ENCODE data around the gene DOCK10. TPM values are rescaled to one million over a fixed set of nuclear protein-coding genes. Genes with fewer than 3 reads are reported as not detected.

The DOCK10 gene
- 100 to 1,000 TPM; 223 to 239 TPM for total RNA-seq

DNA sequence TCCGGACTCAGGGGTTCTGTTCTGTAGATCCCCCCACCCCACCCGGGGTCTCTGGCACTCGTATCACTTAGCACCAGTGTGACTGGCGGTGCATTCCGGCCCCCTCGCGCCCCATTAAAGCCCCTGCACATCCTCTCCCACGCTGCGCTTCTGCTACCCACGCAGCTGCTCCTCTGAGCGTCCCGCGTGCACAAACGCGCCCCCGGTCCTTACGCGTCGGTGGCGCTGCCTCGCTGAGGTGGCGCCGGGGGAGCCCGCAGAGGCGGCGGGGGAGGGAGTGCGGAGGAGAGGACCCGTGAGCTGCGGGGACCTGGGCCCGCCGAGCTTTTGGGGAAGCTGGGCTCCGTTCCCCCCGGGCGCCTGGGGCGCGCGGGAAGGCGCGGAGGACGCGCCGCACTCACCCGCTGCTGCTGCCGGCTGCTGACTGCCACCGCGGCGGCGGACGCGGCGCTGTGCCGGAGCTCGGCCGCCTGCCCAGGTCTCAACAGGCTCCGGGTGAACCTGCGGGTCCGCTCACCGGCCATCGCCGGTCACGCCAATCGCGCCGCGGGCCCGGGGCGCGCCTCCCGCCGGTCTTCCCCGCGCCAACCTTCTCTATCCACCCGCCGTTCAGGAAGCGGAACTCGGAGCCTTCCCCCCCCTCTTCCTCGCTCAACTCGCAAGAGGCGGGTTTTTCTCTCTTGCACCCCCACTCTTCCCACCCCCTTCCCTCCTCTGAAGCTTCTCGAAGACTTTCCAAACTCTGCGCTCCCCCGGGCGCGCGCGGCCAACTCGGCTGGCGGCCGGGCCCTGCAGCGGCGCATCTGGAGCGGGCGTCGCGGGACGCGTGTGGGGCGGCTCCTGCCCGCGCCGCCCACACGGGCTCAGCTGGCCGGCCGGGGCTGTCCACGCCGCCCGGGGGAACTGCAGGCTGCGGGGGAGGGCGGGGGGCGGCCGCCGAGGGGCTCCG lies at the start of gene DOCK10:
DOCK10 (minus strand) TSS at position 618 of the 949 bp plus-strand sequence; CDS start at position 524, 94 bp downstream.
- Mint-ChIP-seq H3K36me3 (ENCODE audit: low read depth) (peaks cover 28% of the 10 kb centered on the region), H3K27me3 (peaks cover 33% of the 10 kb centered on the region), H3K9me3 (no peaks in the 10 kb centered on the region), H3K27ac (peak within 1 kb of the TSS; percentile 98), H3K4me3 (peak within 1 kb of the TSS; percentile 99), H3K4me1 (peaks cover 49% of the 10 kb centered on the region)
- peak; percentile 55 for DNase-seq
- ChIA-PET POLR2A (interaction anchor here (0.7 to 6.9 kb wide), 17 partner anchors 8 to 1793 kb away, joined by 3 to 113 read pairs (median 7); no protein-coding TSS in a partner anchor), CTCF (interaction anchor here (0.6 to 4.8 kb wide), 7 partner anchors 8 to 252 kb away, joined by 3 to 23 read pairs (median 3); no protein-coding TSS in a partner anchor)

GRCh38 chr2:225091336-225091735 lies 49.1 kb upstream of the DOCK10 start:
- CTCF ChIA-PET = no interaction called here

GRCh38 chr2:225090746-225091145 lies 48.5 kb upstream of the DOCK10 start:
- H3K27ac Mint-ChIP-seq = no peak overlapping the region
- no peak overlapping the region for H3K4me3 Mint-ChIP-seq
- H3K4me1 Mint-ChIP-seq = peaks cover 2% of the 10 kb centered on the region
- POLR2A ChIA-PET = no interaction called here
- H3K27me3 Mint-ChIP-seq = peaks cover 4% of the 10 kb centered on the region
- no peaks in the 10 kb centered on the region for H3K36me3 Mint-ChIP-seq (ENCODE audit: low read depth)
- H3K9me3 Mint-ChIP-seq = no peaks in the 10 kb centered on the region
- CTCF ChIA-PET = no interaction called here
- no peak for DNase-seq

More at GRCh38 chr2:225091336-225091735, 49.1 kb upstream of the DOCK10 start:
- H3K9me3 Mint-ChIP-seq = no peaks in the 10 kb centered on the region
- peaks cover 4% of the 10 kb centered on the region for H3K27me3 Mint-ChIP-seq
- H3K27ac Mint-ChIP-seq = no peak overlapping the region
- peaks cover 2% of the 10 kb centered on the region for H3K4me1 Mint-ChIP-seq
- no peak overlapping the region for H3K4me3 Mint-ChIP-seq
- no peak for DNase-seq
- POLR2A ChIA-PET = no interaction called here
- H3K36me3 Mint-ChIP-seq (ENCODE audit: low read depth) = no peaks in the 10 kb centered on the region

GRCh38 chr2:225086915-225087314 lies 44.6 kb upstream of the DOCK10 start:
- POLR2A ChIA-PET = no interaction called here

GRCh38 chr2:225086439-225086838 lies 44.2 kb upstream of the DOCK10 start:
- DNase-seq = no peak
- Mint-ChIP-seq H3K27ac (no peak overlapping the region), H3K4me3 (no peak overlapping the region), H3K9me3 (no peaks in the 10 kb centered on the region), H3K27me3 (no peaks in the 10 kb centered on the region), H3K4me1 (peaks cover 2% of the 10 kb centered on the region), H3K36me3 (ENCODE audit: low read depth) (no peaks in the 10 kb centered on the region)
- CTCF ChIA-PET = no interaction called here
- POLR2A ChIA-PET = no interaction called here

More at GRCh38 chr2:225086915-225087314, 44.6 kb upstream of the DOCK10 start:
- no peaks in the 10 kb centered on the region for H3K9me3 Mint-ChIP-seq
- no peaks in the 10 kb centered on the region for H3K36me3 Mint-ChIP-seq (ENCODE audit: low read depth)
- no peak for DNase-seq
- no peak overlapping the region for H3K4me3 Mint-ChIP-seq
- CTCF ChIA-PET = no interaction called here
- H3K27me3 Mint-ChIP-seq = no peaks in the 10 kb centered on the region
- no peak overlapping the region for H3K27ac Mint-ChIP-seq
- H3K4me1 Mint-ChIP-seq = peaks cover 2% of the 10 kb centered on the region

- Mint-ChIP-seq H3K36me3 (ENCODE audit: low read depth) (no peaks in the 10 kb centered on the region), H3K27me3 (no peaks in the 10 kb centered on the region), H3K27ac (no peak overlapping the region), H3K4me3 (no peak overlapping the region), H3K4me1 (peaks cover 2% of the 10 kb centered on the region), H3K9me3 (no peaks in the 10 kb centered on the region)
- ChIA-PET POLR2A (no interaction called here), CTCF (no interaction called here)
- no peak for DNase-seq
Observed at GRCh38 chr2:225083276-225083675, 41.0 kb upstream of the DOCK10 start.

- DNase-seq = no peak
- Mint-ChIP-seq H3K9me3 (no peaks in the 10 kb centered on the region), H3K4me3 (no peak overlapping the region), H3K27me3 (no peaks in the 10 kb centered on the region), H3K27ac (no peak overlapping the region), H3K4me1 (no peaks in the 10 kb centered on the region), H3K36me3 (ENCODE audit: low read depth) (no peaks in the 10 kb centered on the region)
- CTCF ChIA-PET = no interaction called here
- POLR2A ChIA-PET = no interaction called here
Observed at GRCh38 chr2:225076125-225076524, 33.9 kb upstream of the DOCK10 start.

GRCh38 chr2:225074919-225075681 lies 32.8 kb upstream of the DOCK10 start:
- ChIA-PET POLR2A (no interaction called here), CTCF (no interaction called here)
- H3K4me1 Mint-ChIP-seq = no peaks in the 10 kb centered on the region
- H3K27me3 Mint-ChIP-seq = no peaks in the 10 kb centered on the region
- no peaks in the 10 kb centered on the region for H3K36me3 Mint-ChIP-seq (ENCODE audit: low read depth)
- H3K9me3 Mint-ChIP-seq = no peaks in the 10 kb centered on the region
- H3K4me3 Mint-ChIP-seq = no peak overlapping the region
- no peak for DNase-seq
- no peak overlapping the region for H3K27ac Mint-ChIP-seq

DNA sequence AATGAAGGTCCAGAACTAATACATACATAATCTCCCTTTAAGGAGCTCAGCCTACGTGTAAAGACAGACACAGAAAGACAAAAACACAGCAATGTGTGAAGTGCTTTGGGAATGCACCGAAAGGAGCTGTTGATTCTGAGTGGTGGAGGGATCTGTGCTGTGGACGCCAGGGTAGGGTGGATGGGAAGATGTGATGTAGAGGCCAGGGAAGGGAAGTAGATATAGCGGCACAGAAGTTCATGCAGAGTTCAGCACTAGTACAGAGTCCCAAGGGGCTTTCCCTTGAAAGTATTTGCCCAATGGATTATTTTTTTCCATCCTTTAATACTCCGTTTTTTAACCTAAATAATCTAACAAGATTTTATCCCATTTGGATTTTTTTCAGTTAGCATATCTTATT lies 32.1 kb upstream of the DOCK10 start:
- CTCF ChIA-PET = no interaction called here
- Mint-ChIP-seq H3K9me3 (no peaks in the 10 kb centered on the region), H3K27ac (no peak overlapping the region), H3K4me1 (no peaks in the 10 kb centered on the region), H3K4me3 (no peak overlapping the region), H3K27me3 (no peaks in the 10 kb centered on the region), H3K36me3 (ENCODE audit: low read depth) (no peaks in the 10 kb centered on the region)
- POLR2A ChIA-PET = no interaction called here
- DNase-seq = no peak

- ChIA-PET CTCF (no interaction called here), POLR2A (no interaction called here)
- no peak overlapping the region for H3K27ac Mint-ChIP-seq
- H3K27me3 Mint-ChIP-seq = no peaks in the 10 kb centered on the region
- H3K4me3 Mint-ChIP-seq = no peak overlapping the region
- H3K36me3 Mint-ChIP-seq (ENCODE audit: low read depth) = no peaks in the 10 kb centered on the region
- no peaks in the 10 kb centered on the region for H3K4me1 Mint-ChIP-seq
- peaks cover 3% of the 10 kb centered on the region for H3K9me3 Mint-ChIP-seq
- DNase-seq = no peak
Observed at GRCh38 chr2:225073198-225073597, 30.9 kb upstream of the DOCK10 start.

GRCh38 chr2:225072444-225072843 lies 30.2 kb upstream of the DOCK10 start:
- no peaks in the 10 kb centered on the region for H3K27me3 Mint-ChIP-seq
- DNase-seq = no peak
- no peak overlapping the region for H3K4me3 Mint-ChIP-seq
- CTCF ChIA-PET = no interaction called here
- peaks cover 3% of the 10 kb centered on the region for H3K36me3 Mint-ChIP-seq (ENCODE audit: low read depth)
- no peaks in the 10 kb centered on the region for H3K4me1 Mint-ChIP-seq
- POLR2A ChIA-PET = no interaction called here
- H3K9me3 Mint-ChIP-seq = peaks cover 6% of the 10 kb centered on the region
- H3K27ac Mint-ChIP-seq = no peak overlapping the region

GRCh38 chr2:225070811-225071210 lies 28.5 kb upstream of the DOCK10 start:
- no peak for DNase-seq
- Mint-ChIP-seq H3K36me3 (ENCODE audit: low read depth) (peaks cover 10% of the 10 kb centered on the region), H3K4me1 (peaks cover 6% of the 10 kb centered on the region), H3K4me3 (no peak overlapping the region), H3K27ac (no peak overlapping the region), H3K27me3 (no peaks in the 10 kb centered on the region), H3K9me3 (peaks cover 18% of the 10 kb centered on the region)
- POLR2A ChIA-PET = interaction anchor here (2.6 kb wide), 1 partner anchor 18 kb away, joined by 9 read pairs; no protein-coding TSS in a partner anchor
- CTCF ChIA-PET = no interaction called here

- H3K27me3 Mint-ChIP-seq = no peaks in the 10 kb centered on the region
- ChIA-PET POLR2A (interaction anchor here (0.6 to 2.6 kb wide), 3 partner anchors 17 to 235 kb away, joined by 3 to 9 read pairs (median 3); no protein-coding TSS in a partner anchor), CTCF (no interaction called here)
- peaks cover 10% of the 10 kb centered on the region for H3K36me3 Mint-ChIP-seq (ENCODE audit: low read depth)
- no peak overlapping the region for H3K27ac Mint-ChIP-seq
- peaks cover 13% of the 10 kb centered on the region for H3K4me1 Mint-ChIP-seq
- no peak overlapping the region for H3K4me3 Mint-ChIP-seq
- H3K9me3 Mint-ChIP-seq = peaks cover 18% of the 10 kb centered on the region
- DNase-seq = no peak
Observed at GRCh38 chr2:225069966-225070365, 27.7 kb upstream of the DOCK10 start.

Data from activated CD4-positive, alpha-beta memory T cell treated with anti-CD3 and anti-CD28 coated beads, Interleukin-2, amount 10 ng/mL, durations not matched to agents 7 days and 5 days (primary cell).